ENCODE results near the gene SPINDOC. TPM values are rescaled to one million over a fixed set of nuclear protein-coding genes. Genes with fewer than 3 reads are reported as not detected.

Gene SPINDOC
- total RNA-seq, 1 experiment from 2014 or later: 17.7 TPM

GRCh38 chr11:63818609-63819008 lies 5.4 kb downstream of the SPINDOC start:
- no peak for DNase-seq (ENCODE audit: low read depth, low spot score)
- in situ Hi-C loops (cut with HindIII; ENCODE audit: low pct_unique_long_range_greater_than_20kb, low sequenced_read_pairs): no loop called here

- in situ Hi-C loops (cut with HindIII; ENCODE audit: low pct_unique_long_range_greater_than_20kb, low sequenced_read_pairs): no loop called here
- DNase-seq (ENCODE audit: low read depth, low spot score): no peak
These were observed 8.2 kb downstream of the SPINDOC start for GRCh38 chr11:63821411-63821810.

GRCh38 chr11:63826471-63827190 lies 13.4 kb downstream of the SPINDOC start:
- DNase-seq (ENCODE audit: low read depth, low spot score): no peak
- in situ Hi-C loops (cut with HindIII; ENCODE audit: low pct_unique_long_range_greater_than_20kb, low sequenced_read_pairs): no loop called here

DNA sequence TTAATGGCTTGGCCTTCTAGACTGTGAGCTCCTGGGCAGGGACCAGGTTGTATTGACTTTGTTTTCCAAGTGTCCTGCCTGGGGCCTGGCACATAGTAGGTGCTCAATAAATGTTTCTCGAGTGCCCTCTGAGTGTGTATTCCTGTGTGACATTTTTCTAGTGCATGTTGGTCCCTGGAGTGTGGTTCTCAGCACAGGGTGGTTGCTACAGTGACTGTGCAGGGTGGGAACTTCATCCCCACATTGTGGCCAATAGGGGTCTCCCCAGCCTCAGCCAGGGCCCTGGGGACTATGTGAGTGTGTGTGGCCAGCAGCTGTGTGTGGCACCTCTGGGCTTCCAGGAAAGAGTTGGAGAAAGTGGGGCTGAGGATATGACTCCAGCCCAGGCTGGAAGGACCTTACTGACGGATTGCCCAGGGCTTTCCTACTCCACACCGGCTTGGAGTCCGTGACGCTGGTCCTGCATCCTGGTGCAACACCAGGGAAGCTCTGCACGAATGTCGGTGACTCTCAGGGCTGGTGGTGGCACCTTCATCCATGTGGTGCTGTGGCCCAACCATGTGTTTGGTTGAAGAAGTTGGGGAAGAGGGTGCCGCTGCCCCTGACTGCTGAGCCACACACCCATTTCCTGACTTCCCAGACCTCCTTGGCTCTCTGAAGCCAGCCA lies 16.7 kb downstream of the SPINDOC start:
- DNase-seq (ENCODE audit: low read depth, low spot score): peak; percentile 40
- in situ Hi-C loops (cut with HindIII; ENCODE audit: low pct_unique_long_range_greater_than_20kb, low sequenced_read_pairs): no loop called here

GRCh38 chr11:63831326-63831725 lies 18.1 kb downstream of the SPINDOC start:
- no peak for DNase-seq (ENCODE audit: low read depth, low spot score)
- in situ Hi-C loops (cut with HindIII; ENCODE audit: low pct_unique_long_range_greater_than_20kb, low sequenced_read_pairs): no loop called here

DNA sequence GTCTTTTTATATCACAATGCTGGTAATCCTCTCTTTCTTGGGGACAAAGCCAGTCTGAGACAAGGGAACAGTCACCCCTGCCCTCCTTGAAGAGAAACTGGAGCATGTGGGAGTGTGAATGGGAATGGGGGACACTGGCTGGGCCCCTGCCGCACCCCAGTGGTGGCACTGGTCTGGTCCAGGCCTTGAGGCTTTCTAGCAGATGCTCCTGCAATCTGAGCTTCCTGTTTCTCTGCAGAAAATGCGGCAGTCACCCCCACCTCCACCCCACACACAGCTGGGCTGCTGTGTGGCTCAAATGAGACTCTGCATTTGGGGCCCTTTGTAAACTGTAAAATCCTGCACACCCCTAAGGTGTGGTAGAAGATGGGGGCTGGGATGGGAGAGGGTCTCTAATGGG lies 19.1 kb downstream of the SPINDOC start:
- no peak for DNase-seq (ENCODE audit: low read depth, low spot score)
- in situ Hi-C loops (cut with HindIII; ENCODE audit: low pct_unique_long_range_greater_than_20kb, low sequenced_read_pairs): no loop called here

DNA sequence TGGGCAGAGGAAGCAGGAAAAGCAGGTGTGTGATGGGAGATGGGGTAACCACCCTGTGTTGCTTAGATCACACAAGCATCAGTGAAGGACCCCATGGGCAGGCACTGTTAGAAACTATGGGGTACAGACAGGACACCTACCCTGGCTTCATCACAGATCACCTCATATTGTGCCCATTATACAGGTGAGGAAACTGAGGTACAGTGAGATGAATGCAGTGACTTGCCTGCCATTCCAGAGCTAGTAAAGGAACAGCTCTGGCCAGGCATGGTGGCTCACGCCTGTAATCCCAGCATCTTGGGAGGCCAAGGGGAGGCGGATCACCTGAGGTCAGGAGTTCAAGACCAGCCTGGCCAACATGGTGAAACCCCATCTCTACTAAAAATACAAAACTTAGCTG lies 19.8 kb downstream of the SPINDOC start:
- no peak for DNase-seq (ENCODE audit: low read depth, low spot score)
- in situ Hi-C loops (cut with HindIII; ENCODE audit: low pct_unique_long_range_greater_than_20kb, low sequenced_read_pairs): no loop called here

GRCh38 chr11:63834535-63835157 lies 21.4 kb downstream of the SPINDOC start:
- in situ Hi-C loops (cut with HindIII; ENCODE audit: low pct_unique_long_range_greater_than_20kb, low sequenced_read_pairs): no loop called here
- no peak for DNase-seq (ENCODE audit: low read depth, low spot score)

DNA sequence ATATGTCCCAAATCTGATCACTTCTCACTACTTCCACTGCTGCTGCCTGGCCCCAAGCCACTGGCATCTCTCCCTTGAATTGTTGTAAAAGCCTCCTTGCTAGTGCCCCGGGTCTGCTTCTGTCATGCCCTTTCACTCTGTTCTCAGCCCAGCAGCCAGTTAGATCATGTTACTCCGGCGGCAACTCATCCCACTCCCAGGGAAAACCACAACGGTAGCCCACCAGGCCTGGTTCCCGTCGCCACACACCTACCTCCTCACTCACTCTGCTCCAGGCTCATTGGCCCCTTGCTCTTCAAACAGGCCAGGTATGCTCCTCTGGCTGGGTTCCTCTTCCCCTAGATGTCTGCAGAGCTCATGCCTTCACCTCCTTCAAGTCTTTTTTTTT lies 21.9 kb downstream of the SPINDOC start:
- in situ Hi-C loops (cut with HindIII; ENCODE audit: low pct_unique_long_range_greater_than_20kb, low sequenced_read_pairs): no loop called here

GRCh38 chr11:63837027-63837688 lies 23.9 kb downstream of the SPINDOC start:
- peak; percentile 87 for DNase-seq (ENCODE audit: low read depth, low spot score)
- in situ Hi-C loops (cut with HindIII; ENCODE audit: low pct_unique_long_range_greater_than_20kb, low sequenced_read_pairs): no loop called here

More for the DNA sequence above, 21.9 kb downstream of the SPINDOC start:
- DNase-seq (ENCODE audit: low read depth, low spot score): no peak

DNA sequence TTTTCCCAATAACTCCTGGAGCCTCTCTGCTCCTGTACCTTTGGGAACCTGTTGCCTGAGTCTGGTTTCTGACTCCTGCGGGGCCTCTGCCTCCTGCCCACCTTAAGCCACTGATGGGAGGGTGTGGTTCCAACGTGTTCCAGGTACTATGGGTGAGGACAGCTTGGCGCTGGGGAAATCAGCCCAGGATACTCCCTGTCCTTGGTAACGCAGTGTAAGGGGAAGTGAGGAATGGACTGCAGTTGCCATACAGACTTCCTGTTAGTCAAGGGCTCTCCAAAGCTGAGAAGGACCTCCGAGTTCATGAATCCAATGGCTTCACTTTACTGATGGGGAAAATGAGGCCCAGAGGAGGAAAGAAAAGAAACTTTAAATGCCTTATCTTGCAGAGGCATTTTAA lies 24.5 kb downstream of the SPINDOC start:
- no peak for DNase-seq (ENCODE audit: low read depth, low spot score)
- in situ Hi-C loops (cut with HindIII; ENCODE audit: low pct_unique_long_range_greater_than_20kb, low sequenced_read_pairs): no loop called here

- no peak for DNase-seq (ENCODE audit: low read depth, low spot score)
- in situ Hi-C loops (cut with HindIII; ENCODE audit: low pct_unique_long_range_greater_than_20kb, low sequenced_read_pairs): no loop called here
These were observed 25.0 kb downstream of the SPINDOC start for GRCh38 chr11:63838150-63838677.

GRCh38 chr11:63838678-63839507 lies 25.6 kb downstream of the SPINDOC start, which contains the start of gene MARK2:
Gene MARK2 (plus strand): TSS chr11:63839110. CDS start chr11:63839507, 397 bp downstream.
- DNase-seq (ENCODE audit: low read depth, low spot score): peak; percentile 96
- in situ Hi-C loops (cut with HindIII; ENCODE audit: low pct_unique_long_range_greater_than_20kb, low sequenced_read_pairs): no loop called here

DNA sequence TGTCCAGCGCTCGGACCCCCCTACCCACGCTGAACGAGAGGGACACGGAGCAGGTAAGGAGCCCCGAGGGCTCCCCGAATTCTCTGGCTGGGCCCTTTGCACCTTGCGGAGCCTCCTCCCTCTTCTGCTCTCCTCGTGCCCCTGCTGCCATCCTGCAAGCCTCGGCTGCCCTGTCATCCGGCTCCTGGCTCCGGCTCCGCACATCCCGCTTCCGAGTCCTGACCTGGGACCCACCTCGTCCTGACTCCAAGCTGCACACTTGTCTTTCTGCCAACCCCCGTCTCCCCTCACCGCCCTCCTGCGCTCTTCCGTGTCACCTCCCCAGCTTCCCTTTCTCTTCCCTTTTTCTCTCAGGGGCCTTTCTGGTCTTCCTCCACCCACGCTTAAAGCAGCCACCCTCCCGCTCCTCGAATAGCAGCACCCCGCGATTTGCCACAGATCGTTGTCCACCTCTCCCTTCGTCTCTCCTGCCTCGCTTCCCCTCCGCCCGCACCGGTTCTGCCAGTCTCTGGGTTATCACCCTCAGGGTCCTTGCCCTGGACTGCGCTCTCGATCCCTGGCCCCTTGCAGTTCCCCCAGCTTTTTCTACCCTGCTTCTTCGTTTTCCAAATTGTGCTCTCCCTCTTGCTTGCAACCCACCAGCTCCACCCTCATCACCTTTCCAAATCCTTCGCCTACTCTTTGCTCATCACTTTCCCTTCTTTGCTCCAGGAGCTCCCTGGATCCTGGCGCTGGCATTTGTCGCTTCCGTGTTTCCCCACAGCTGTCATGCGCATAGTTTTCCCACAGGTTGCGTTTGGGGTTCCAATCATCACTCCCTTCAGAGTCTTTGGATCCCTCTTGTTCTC lies 26.5 kb downstream of the SPINDOC start:
- DNase-seq (ENCODE audit: low read depth, low spot score): no peak
- in situ Hi-C loops (cut with HindIII; ENCODE audit: low pct_unique_long_range_greater_than_20kb, low sequenced_read_pairs): no loop called here

- DNase-seq (ENCODE audit: low read depth, low spot score): no peak
- in situ Hi-C loops (cut with HindIII; ENCODE audit: low pct_unique_long_range_greater_than_20kb, low sequenced_read_pairs): no loop called here
These were observed 27.3 kb downstream of the SPINDOC start for GRCh38 chr11:63840356-63841060.

GRCh38 chr11:63841554-63841953 lies 28.3 kb downstream of the SPINDOC start:
- DNase-seq (ENCODE audit: low read depth, low spot score): no peak
- in situ Hi-C loops (cut with HindIII; ENCODE audit: low pct_unique_long_range_greater_than_20kb, low sequenced_read_pairs): no loop called here
